HepG2 (cell line): ENCODE measurements around the gene ANKS1B.

Experiments used
- EP300 ChIP-seq, 3 experiments: sonication (generic) in 1 of 3; formaldehyde crosslinking in 1 of 3; IDR thresholded peaks; 2 replicates each; pipeline versions ENCODE4 v1.5.1 to v1.6.1; 2011 to 2020; ENCODE audit warnings: low read depth in 2 of 3, low read length in 2 of 3, borderline replicate concordance in 1 of 3, improper control_type of control experiment in 1 of 3, mild to moderate bottlenecking in 1 of 3, missing genetic modification reagents in 1 of 3, moderate library complexity in 1 of 3
- ETV5 ChIP-seq: IDR thresholded peaks from 2 replicates; pipeline ENCODE4 v1.6.1; 2018; ENCODE audit warnings: missing biosample characterization, missing genetic modification reagents, inconsistent platforms, borderline replicate concordance
- EZH2 ChIP-seq: conservative IDR thresholded peaks from 2 replicates; pipeline ENCODE4 v1.6.1; 2012; ENCODE audit warnings: mild to moderate bottlenecking, low read depth, low read length, moderate library complexity
- GZF1 ChIP-seq: sonication (generic); formaldehyde crosslinking; IDR thresholded peaks from 2 replicates; pipeline ENCODE4 v1.5.1; 2020; ENCODE audit warnings: mild to moderate bottlenecking, missing genetic modification reagents
- HCFC1 ChIP-seq: fragments of 150-350 bp; IDR thresholded peaks from 2 replicates; pipeline ENCODE4 v1.6.1; 2014; ENCODE audit warnings: low read depth, low read length
- MYC ChIP-seq: sonication (generic); formaldehyde crosslinking; IDR thresholded peaks from 2 replicates; pipeline ENCODE4 v1.9.0; 2021; ENCODE audit warnings: missing genetic modification reagents, borderline replicate concordance
- RAD21 ChIP-seq: fragments of 450-650 bp; formaldehyde crosslinking; IDR thresholded peaks from 2 replicates; pipeline ENCODE4 v1.5.0; 2020; ENCODE audit warnings: mild to moderate bottlenecking
- TAF1 ChIP-seq: sonication (generic); formaldehyde crosslinking; IDR thresholded peaks from 2 replicates; pipeline ENCODE4 v1.4.0; 2020; ENCODE audit warnings: missing genetic modification reagents
- YEATS4 ChIP-seq: sonication (generic); formaldehyde crosslinking; IDR thresholded peaks from 2 replicates; pipeline ENCODE4 v1.4.0; 2020; ENCODE audit warnings: missing genetic modification reagents, borderline replicate concordance
- TF ChIP-seq, protein P1 (sequence below): sonication (generic); formaldehyde crosslinking; IDR thresholded peaks from 2 replicates; pipeline ENCODE4 v1.4.0; 2020; ENCODE audit warnings: missing genetic modification reagents, borderline replicate concordance
- TF ChIP-seq, protein P2 (sequence below): conservative IDR thresholded peaks from 2 replicates; pipeline ENCODE4 v1.6.1; 2018; ENCODE audit warnings: missing genetic modification reagents
- TF ChIP-seq, protein P3 (sequence below): sonication (generic); formaldehyde crosslinking; IDR thresholded peaks from 2 replicates; pipeline ENCODE4 v1.5.0; 2020; ENCODE audit warnings: mild to moderate bottlenecking, missing genetic modification reagents, moderate library complexity

GRCh38 chr12:99686142-99686541, 298.6 kb downstream of the ANKS1B start:
- TF ChIP-seq GZF1 (CRISPR knock-in tag) (no peak), YEATS4 (CRISPR knock-in tag) (no peak), HCFC1 (no peak), MYC (CRISPR knock-in tag) (no peak), ETV5 (CRISPR knock-in tag) (no peak), EP300 (IDR thresholded peaks at IDR 0.05; ENCODE audit: low read depth in 2 of 2, low read length in 2 of 2) (no peak), EP300 (CRISPR knock-in tag; IDR thresholded peaks at IDR 0.05; ENCODE audit: borderline replicate concordance) (no peak), RAD21 (CRISPR knock-in tag) (no peak), TAF1 (CRISPR knock-in tag) (no peak), EZH2 (no peak)
- TF ChIP-seq, protein P1, sequence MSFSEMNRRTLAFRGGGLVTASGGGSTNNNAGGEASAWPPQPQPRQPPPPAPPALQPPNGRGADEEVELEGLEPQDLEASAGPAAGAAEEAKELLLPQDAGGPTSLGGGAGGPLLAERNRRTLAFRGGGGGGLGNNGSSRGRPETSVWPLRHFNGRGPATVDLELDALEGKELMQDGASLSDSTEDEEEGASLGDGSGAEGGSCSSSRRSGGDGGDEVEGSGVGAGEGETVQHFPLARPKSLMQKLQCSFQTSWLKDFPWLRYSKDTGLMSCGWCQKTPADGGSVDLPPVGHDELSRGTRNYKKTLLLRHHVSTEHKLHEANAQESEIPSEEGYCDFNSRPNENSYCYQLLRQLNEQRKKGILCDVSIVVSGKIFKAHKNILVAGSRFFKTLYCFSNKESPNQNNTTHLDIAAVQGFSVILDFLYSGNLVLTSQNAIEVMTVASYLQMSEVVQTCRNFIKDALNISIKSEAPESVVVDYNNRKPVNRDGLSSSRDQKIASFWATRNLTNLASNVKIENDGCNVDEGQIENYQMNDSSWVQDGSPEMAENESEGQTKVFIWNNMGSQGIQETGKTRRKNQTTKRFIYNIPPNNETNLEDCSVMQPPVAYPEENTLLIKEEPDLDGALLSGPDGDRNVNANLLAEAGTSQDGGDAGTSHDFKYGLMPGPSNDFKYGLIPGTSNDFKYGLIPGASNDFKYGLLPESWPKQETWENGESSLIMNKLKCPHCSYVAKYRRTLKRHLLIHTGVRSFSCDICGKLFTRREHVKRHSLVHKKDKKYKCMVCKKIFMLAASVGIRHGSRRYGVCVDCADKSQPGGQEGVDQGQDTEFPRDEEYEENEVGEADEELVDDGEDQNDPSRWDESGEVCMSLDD (CRISPR knock-in tag), result no peak
- TF ChIP-seq, protein P2, sequence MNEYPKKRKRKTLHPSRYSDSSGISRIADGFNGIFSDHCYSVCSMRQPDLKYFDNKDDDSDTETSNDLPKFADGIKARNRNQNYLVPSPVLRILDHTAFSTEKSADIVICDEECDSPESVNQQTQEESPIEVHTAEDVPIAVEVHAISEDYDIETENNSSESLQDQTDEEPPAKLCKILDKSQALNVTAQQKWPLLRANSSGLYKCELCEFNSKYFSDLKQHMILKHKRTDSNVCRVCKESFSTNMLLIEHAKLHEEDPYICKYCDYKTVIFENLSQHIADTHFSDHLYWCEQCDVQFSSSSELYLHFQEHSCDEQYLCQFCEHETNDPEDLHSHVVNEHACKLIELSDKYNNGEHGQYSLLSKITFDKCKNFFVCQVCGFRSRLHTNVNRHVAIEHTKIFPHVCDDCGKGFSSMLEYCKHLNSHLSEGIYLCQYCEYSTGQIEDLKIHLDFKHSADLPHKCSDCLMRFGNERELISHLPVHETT, result no peak
- TF ChIP-seq, protein P3, sequence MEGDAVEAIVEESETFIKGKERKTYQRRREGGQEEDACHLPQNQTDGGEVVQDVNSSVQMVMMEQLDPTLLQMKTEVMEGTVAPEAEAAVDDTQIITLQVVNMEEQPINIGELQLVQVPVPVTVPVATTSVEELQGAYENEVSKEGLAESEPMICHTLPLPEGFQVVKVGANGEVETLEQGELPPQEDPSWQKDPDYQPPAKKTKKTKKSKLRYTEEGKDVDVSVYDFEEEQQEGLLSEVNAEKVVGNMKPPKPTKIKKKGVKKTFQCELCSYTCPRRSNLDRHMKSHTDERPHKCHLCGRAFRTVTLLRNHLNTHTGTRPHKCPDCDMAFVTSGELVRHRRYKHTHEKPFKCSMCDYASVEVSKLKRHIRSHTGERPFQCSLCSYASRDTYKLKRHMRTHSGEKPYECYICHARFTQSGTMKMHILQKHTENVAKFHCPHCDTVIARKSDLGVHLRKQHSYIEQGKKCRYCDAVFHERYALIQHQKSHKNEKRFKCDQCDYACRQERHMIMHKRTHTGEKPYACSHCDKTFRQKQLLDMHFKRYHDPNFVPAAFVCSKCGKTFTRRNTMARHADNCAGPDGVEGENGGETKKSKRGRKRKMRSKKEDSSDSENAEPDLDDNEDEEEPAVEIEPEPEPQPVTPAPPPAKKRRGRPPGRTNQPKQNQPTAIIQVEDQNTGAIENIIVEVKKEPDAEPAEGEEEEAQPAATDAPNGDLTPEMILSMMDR, result no peak
